Nephron (organoid): Measurements from ENCODE around the gene LMBRD2.

Experiments used
- H3K27ac Mint-ChIP-seq, 3 experiments: 2 replicates each; pipeline ENCODE4 v1.8.0; 2020; ENCODE audit warnings: mixed read lengths in 3 of 3, mild to moderate bottlenecking in 2 of 3, moderate library complexity in 1 of 3
- H3K27me3 Mint-ChIP-seq: 2 replicates; pipeline ENCODE4 v1.8.0; 2021; ENCODE audit warnings: low read depth, mild to moderate bottlenecking, moderate library complexity, mixed read lengths
- H3K36me3 Mint-ChIP-seq: 2 replicates; pipeline ENCODE4 v1.8.0; 2020; ENCODE audit warnings: low read depth, mixed read lengths
- H3K4me1 Mint-ChIP-seq: 2 replicates; pipeline ENCODE4 v1.8.0; 2020; ENCODE audit warnings: mixed read lengths
- H3K4me3 Mint-ChIP-seq, 3 experiments: 2 replicates each; pipeline ENCODE4 v1.8.0; 2020; ENCODE audit warnings: mild to moderate bottlenecking in 3 of 3, mixed read lengths in 3 of 3, moderate library complexity in 2 of 3
- H3K9me3 Mint-ChIP-seq: 2 replicates; pipeline ENCODE4 v1.8.0; 2020; ENCODE audit warnings: mixed read lengths
- CTCF ChIP-seq, 3 experiments: fragments of 200-600 bp; sonication (generic); IDR thresholded peaks; one replicate each; pipeline ENCODE4 v1.5.0; 2021; ENCODE audit warnings: antibody characterized with exemption in 3 of 3; ENCODE audit not compliant: unreplicated experiment in 3 of 3

LMBRD2 gene

GRCh38 chr5:36111238-36111637 is 40.4 kb downstream of the LMBRD2 start:
- peaks cover 26% of the 10 kb centered on the region for H3K36me3 Mint-ChIP-seq
- no peaks in the 10 kb centered on the region for H3K9me3 Mint-ChIP-seq
- H3K4me3 Mint-ChIP-seq = no peak overlapping the region
- H3K4me1 Mint-ChIP-seq = no peaks in the 10 kb centered on the region
- TF ChIP-seq CTCF (IDR thresholded peaks at IDR 0.05; ENCODE audit: unreplicated experiment in 3 of 3) = no peak
- no peaks in the 10 kb centered on the region for H3K27me3 Mint-ChIP-seq
- H3K27ac Mint-ChIP-seq = no peak overlapping the region

- Mint-ChIP-seq H3K27ac (no peak overlapping the region), H3K9me3 (no peaks in the 10 kb centered on the region), H3K36me3 (peaks cover 29% of the 10 kb centered on the region), H3K4me3 (no peak overlapping the region), H3K27me3 (no peaks in the 10 kb centered on the region), H3K4me1 (no peaks in the 10 kb centered on the region)
- TF ChIP-seq CTCF (IDR thresholded peaks at IDR 0.05; ENCODE audit: unreplicated experiment in 3 of 3) = no peak
Observed at GRCh38 chr5:36108758-36109460, 42.8 kb downstream of the LMBRD2 start.

GRCh38 chr5:36105819-36106218 is 45.9 kb downstream of the LMBRD2 start:
- peak overlapping the region; percentile 1 to 10 (median 4) for H3K27ac Mint-ChIP-seq
- H3K27me3 Mint-ChIP-seq = no peaks in the 10 kb centered on the region
- H3K36me3 Mint-ChIP-seq = peaks cover 31% of the 10 kb centered on the region
- no peak for TF ChIP-seq CTCF (IDR thresholded peaks at IDR 0.05; ENCODE audit: unreplicated experiment in 3 of 3)
- no peaks in the 10 kb centered on the region for H3K9me3 Mint-ChIP-seq
- H3K4me3 Mint-ChIP-seq = peak overlapping the region in 1 of 3 experiments; percentile 3
- no peaks in the 10 kb centered on the region for H3K4me1 Mint-ChIP-seq

DNA sequence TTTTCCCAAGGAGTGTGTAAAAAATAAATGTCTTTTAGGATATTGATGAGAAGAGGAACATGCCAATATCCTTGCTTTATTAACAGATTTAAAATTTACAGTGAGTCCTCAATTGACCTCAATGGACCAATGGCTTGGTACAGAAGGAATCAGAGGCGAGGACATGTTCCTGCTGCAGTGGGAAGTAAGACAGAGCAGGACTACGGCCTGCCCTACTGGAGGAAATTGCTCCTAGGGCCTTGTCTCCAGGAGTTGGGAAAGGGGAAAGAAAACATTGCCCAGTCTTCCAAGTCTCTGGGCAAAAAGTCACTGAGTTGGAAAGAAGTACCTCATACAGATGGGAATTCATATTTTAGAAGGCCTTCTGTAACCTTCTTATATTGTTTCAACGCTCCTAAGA is 51.9 kb downstream of the LMBRD2 start:
- no peak overlapping the region for H3K27ac Mint-ChIP-seq

DNA sequence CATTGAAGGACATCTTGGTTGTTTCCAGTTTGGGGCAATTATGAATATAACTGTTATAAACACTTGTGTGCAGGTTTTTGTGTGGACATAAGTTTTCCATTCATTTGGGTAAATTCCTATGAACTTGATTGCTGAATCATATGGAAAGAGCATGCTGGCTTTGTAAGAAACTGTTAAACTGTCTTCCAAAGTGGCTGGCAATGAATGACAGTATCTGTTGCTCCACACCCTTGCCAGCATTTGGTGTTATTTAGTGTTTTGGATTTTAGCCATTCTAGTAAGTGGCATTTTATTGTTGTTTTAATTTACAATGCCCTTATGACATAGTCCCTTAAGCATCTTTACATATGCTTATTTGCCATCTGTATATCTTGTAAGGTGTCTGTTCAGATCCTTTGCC is 55.2 kb downstream of the LMBRD2 start:
- Mint-ChIP-seq H3K27ac (no peak overlapping the region), H3K9me3 (peaks cover 3% of the 10 kb centered on the region), H3K4me3 (no peak overlapping the region), H3K36me3 (no peaks in the 10 kb centered on the region), H3K27me3 (no peaks in the 10 kb centered on the region), H3K4me1 (no peaks in the 10 kb centered on the region)
- TF ChIP-seq CTCF (IDR thresholded peaks at IDR 0.05; ENCODE audit: unreplicated experiment in 3 of 3) = no peak

More for the DNA sequence above, 51.9 kb downstream of the LMBRD2 start:
- no peaks in the 10 kb centered on the region for H3K9me3 Mint-ChIP-seq
- H3K27me3 Mint-ChIP-seq = no peaks in the 10 kb centered on the region
- no peak for TF ChIP-seq CTCF (IDR thresholded peaks at IDR 0.05; ENCODE audit: unreplicated experiment in 3 of 3)
- no peak overlapping the region for H3K4me3 Mint-ChIP-seq
- no peaks in the 10 kb centered on the region for H3K4me1 Mint-ChIP-seq
- peaks cover 4% of the 10 kb centered on the region for H3K36me3 Mint-ChIP-seq

DNA sequence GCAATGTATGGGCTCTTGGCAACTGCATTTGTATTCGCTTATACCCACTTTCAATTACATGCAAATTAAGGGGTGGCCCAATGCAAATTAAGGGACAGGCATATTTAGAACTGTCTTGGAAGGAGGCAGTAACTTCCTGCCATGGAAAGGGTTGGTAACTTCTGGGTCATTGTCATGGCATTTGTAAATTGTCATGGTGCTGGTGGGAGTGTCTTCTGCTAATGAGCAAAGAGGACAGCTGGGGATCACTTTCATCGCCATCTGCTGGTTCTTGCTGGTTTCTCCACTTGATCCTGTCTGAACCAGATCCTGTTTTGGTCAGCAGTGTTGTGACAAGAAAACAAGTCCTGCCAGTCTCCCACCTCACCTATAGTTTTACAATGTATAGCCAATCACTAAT is 61.7 kb downstream of the LMBRD2 start:
- no peak for TF ChIP-seq CTCF (IDR thresholded peaks at IDR 0.05; ENCODE audit: unreplicated experiment in 3 of 3)
- Mint-ChIP-seq H3K36me3 (no peaks in the 10 kb centered on the region), H3K4me1 (no peaks in the 10 kb centered on the region), H3K4me3 (no peak overlapping the region), H3K27me3 (no peaks in the 10 kb centered on the region), H3K9me3 (peaks cover 13% of the 10 kb centered on the region), H3K27ac (no peak overlapping the region)
